GM19035 (cell line): Measurements from ENCODE around the gene IL12B.
"Not testable (repeated sequence)": the region's sequence is repeated elsewhere in the genome, so short reads cannot be mapped to it uniquely, and the experiment has no call there.

Experiments
- ATAC-seq: cut with Tn5 transposase; IDR thresholded peaks from one replicate; pipeline ENCODE4 v1.9.1; 2021; ENCODE audit not compliant: unreplicated experiment

The IL12B gene

GRCh38 chr5:159333545-159333925, 3.2 kb upstream of the IL12B start:
- no peak for ATAC-seq

- ATAC-seq, result no peak
These were observed 2.7 kb upstream of the IL12B start for GRCh38 chr5:159332800-159333544.

DNA sequence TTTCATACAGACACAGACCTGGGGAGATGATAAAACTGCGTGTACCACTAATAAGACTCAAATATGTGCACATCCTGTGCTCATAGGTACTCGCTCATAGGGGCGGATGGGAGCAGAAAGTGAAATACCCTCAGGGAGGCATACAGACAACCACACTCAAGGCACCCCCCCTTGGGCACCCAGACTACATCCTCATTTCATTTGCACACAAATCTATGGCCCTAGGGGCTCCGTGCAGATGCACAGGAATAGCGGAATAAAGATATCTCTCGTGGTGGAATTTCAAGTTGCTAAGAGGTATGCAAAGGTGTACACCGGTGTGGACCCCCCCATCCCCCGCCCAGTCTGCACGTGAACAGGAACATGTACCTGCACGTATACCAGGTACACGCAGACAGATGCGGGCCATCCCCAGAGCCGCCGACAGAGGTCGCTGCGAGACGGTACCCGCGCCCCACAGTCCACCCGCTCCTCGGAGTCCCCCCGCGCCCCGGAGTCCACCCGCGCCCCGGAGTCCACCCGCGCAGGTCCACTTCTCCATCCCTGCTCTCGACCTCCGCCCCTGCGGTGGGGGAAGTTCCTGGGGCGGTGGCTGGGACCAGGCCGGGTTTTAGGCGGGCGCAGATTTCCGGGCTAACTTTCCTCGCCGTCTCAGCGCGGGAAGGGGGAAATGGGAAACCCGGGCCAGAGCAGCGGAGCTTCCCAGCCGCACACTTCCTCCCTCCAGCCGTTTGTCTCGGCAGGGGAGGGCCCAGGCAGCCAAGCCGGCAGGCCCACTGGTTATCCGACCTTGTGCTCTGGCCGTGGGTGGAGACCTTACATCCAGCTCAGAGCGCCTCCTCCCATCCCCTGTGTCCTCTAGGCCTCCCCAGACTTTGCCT, 1.0 kb upstream of the IL12B start:
- ATAC-seq, result peak; percentile 76

DNA sequence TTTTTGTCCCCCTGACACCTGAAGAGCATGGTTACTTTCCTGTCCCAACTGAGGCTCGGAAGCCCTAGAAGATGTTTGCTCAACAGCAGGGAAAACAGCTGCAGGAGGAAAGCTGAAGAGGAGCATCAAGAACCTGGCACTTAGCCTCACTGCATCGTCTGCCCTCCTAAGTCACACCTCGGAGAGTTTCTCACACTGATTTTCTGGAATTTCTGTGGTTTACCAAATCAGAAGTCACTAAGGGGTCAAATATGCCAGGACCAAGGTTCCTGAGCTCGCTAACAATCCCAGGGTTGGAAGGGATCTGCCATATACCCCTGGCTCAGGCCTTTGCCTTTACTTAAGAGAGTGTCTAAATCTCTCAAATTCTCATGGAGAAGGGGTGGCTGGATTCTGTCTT, 5.3 kb downstream of the IL12B start:
- ATAC-seq, result no peak

DNA sequence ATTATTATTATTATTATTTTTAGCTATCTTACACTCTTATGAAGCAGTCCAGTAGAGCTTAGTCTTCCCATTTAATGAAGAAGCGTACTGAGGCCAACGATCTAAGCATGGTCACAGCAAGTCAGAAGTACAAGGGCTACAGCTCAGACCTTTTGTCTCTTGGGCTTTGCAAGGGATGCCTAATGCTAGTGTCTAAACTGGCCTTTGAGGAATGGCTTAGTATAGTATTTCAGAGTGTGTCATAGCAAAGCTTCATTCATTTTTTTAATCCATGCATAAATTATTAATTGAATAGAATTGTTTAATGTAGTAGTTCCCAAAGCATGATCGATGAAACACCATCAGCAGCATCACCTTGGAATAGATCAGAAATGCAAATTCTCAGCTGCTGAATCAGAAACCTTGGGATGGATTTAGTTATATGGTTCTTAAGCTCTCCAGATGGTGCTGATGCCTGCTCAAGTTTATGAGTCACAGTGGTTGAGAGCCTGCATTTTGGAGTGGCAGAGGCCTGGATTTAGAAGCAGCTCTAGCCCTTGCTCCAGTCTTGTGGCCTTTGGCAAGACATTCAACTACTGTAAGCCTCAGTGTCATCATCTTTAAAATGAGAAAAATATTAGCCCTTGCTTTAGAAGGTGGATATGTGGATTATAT, 6.1 kb downstream of the IL12B start:
- no peak for ATAC-seq

DNA sequence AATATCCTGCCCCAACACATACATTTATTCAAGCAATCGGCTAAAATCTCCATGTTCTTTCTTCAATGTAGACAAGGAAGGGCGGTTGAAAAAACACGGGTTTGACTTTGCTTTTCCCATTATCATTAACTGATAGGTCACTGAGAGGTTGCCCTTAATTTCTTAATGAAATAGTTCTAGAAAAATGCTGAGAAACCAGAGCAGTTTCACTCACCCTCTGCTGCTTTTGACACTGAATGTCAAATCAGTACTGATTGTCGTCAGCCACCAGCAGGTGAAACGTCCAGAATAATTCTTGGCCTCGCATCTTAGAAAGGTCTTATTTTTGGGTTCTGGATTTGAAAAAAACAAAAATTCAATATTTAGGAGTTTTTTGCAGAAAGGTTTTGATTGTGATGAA, 8.1 kb downstream of the IL12B start:
- no peak for ATAC-seq

GRCh38 chr5:159319832-159320231, 10.5 kb downstream of the IL12B start:
- ATAC-seq, result no peak

GRCh38 chr5:159319363-159319762, 10.9 kb downstream of the IL12B start:
- no peak for ATAC-seq

DNA sequence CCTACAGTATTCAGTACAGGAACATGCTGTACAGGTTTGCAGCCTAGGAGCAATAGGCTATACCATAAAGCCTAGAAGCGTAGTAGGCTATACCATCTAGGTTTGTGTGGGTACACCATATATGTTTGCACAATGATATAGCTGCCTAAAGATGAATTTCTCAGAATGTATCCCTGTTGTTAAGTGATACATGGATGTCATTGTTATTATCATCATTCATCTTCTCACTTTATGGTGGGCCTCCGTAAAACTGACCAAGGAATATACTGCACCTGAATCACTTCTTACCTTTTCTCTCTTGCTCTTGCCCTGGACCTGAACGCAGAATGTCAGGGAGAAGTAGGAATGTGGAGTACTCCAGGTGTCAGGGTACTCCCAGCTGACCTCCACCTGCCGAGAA, 11.8 kb downstream of the IL12B start:
- no peak for ATAC-seq

DNA sequence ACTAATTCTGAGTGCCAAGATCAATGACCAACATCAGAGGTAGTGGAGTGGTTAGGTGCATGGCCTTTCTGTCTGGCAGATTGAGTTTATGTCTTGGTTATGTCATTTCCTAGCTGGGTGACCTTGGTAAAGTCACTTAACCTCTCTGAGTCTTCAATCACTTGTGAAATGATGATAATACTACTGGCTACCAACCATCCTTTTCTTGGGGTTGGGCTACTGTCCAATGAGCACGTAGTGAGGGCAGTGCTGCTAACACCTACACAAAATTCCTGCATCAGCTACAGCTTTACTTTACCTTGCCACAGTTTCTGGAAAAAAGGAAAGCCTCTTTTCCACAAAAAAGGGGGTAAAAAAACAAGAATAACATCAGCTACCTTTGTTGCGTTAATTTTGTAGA, 12.4 kb downstream of the IL12B start:
- no peak for ATAC-seq

DNA sequence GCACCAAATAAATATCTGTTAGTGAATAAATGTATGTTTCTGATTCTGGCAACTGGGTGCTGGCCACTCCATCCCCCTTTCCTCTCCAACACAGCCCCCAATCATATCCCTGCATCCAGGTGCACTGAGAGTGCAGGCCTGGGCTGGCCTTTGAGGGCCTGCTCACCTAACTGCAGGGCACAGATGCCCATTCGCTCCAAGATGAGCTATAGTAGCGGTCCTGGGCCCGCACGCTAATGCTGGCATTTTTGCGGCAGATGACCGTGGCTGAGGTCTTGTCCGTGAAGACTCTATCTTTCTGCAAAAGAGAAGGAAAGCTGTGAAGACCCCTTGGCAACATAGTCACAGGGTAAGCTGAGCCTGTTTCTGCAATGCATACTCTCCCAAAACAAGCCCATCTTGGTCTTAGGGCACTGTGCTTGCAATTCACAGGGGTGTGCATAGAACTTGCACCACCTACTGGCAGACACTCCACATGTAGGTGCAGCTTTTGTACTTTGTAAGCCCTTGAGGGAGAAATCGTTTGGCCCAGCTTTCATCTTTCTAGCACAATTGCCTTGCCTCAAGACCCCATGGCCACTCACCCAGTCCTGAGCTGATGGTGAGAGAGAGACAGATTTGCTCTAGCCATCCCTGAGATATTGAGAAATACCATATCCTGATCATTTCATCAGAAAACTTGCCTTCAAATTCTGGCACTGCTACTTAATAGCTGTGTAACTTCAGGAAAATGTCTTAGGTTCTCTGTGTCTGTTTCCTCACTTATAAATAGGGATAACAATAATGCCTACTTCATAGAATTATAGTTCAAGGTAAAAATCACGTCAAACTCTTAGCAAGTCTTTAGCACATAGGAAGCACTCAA, 13.5 kb downstream of the IL12B start:
- ATAC-seq, result no peak

- ATAC-seq, result no peak
These were observed 17.1 kb downstream of the IL12B start for GRCh38 chr5:159313197-159313596.

DNA sequence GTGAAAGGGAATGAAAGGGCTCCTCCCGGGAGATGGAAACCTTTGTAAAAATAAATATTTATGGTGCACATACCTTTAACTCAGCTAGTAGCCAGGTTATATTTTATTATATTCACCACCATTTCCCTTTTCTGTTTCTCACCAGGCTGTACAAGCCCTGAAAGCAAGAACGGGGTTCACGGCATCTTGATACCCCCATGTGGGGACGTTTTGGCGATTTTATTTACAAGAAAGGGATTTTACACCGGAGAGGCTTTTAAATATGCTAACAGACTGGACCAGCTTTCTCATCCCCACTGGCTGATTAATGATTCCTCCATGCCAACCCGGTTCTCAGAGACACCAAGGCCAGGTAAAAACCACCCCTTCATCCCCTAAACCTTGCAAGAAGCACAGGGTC, 19.2 kb downstream of the IL12B start:
- ATAC-seq, result no peak

- ATAC-seq, result no peak
These were observed 19.8 kb downstream of the IL12B start for GRCh38 chr5:159310511-159310910.

- ATAC-seq, result no peak
These were observed 20.4 kb downstream of the IL12B start for GRCh38 chr5:159309689-159310433.

DNA sequence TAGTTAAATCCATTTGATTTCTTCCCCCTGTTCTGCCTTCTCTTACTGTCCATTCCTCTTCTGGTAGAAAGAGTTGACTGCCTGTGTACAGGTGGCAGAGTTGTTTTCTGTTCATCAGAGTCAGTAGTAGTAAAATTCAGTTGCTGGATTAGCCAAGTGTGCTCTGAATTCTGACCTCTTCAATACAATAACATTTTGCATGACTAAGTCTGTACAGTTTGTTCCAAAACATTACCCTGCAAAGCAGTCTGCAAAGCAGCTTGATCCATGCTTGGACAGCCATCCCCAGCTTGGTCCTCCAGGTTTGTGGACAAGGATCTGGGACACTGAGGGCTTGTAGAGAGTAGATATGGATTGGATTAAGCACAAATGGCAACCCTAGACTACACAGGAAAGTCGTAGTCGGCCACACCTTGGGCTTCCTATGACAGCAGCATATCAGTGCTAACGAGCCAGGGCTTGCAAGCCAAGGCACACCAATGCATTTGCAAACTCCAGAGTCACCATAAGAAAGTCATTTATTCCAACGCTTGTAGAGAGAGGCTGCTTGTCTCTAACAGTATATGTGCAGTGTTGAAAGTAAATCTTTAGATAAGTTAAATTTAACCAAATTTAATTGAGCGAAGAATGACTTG, 25.2 kb downstream of the IL12B start:
- ATAC-seq, result no peak

DNA sequence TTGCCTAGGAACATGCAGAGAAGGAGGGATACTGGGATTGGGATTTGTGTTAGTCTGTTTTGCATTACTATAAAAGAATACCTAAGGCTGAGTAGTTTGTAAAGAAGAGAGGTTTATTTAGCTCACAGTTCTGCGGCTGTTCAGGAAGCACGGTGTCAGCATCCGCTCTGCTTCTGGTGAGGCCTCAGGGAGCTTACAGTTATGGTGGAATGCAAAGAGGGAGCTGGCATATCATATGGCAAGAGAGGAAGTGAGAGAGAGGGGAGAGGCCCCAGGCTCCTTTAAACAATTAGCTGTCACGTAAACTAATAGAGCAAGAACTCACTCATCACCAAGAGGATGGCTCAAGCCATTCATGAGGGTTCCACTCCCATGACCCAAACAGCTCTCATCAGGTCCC, 27.0 kb downstream of the IL12B start:
- ATAC-seq, result no peak

DNA sequence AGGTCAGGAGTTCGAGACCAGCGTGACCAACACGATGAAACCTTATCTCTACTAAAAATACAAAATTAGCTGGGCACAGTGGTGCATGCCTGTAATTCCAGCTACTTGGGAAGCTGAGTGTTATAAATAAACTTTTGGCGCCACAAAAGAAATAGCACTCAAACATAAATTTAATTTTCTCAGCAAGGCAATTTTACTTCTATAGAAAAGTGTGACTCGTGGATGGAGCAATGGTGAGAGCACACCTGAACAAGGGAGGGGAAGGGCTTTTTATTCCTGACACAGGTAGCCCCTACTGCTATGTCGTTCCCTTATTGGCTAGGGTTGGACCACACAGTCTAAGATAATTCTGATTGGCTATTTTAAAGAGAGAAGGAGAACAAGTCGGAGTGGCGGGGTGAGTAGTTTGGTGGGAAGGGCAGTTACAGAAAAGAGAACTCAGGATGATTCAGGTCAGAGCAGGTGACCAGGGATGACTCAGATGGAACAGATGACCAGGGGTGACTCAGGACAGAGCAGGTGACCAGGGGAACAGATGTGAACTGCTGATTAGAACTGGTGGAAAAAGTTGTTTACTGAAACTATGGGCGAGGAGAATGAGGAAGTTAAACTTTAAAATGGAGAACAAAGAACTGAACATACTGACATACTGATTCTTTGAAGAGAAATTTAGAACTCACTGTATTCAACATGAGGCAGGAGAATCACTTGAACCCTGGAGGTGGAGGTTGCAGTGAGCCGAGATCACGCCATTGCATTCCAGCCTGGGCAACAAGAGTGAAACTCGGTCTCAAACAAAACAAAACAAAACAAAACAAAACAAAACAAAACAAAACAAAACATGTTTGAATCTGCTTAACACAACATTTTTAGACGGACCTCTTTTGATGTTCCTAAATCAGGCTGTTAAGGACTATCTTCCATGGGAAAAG, 28.1 kb downstream of the IL12B start:
- not testable (repeated sequence) for ATAC-seq

DNA sequence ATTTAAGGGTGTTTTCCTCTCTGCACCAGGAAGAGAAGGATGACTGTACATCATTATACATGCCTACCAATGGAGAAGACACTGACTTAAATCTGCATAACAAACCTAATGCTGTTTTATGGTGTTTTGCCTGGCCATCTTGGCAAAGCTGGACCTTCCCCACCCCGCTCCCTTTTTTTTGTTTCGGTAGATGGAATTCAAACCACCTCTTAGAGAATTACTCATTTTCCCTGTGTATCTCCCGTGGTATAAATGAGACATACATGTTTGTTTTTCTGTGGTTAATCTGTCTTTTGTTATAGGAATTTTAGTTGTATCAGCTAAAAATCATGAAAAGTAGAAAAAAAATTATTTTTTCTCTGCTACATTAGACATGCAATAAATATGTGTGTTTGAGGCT, 28.8 kb downstream of the IL12B start:
- ATAC-seq, result no peak
